OCI-LY7 (cell line): ENCODE results near the gene WDR87. TPM values are rescaled to one million over a fixed set of nuclear protein-coding genes. Genes with fewer than 3 reads are reported as not detected.

ENCODE experiments used
- BruUV-seq: library from RNA; stranded (reverse); fragments of 400-500 nt; replicated peaks from 2 replicates; lab custom pipeline; 2021; lab: Mats Ljungman, UMichigan
- CTCF ChIA-PET: fragments of 300-600 bp; sonication (Branson Sonifier 250); formaldehyde crosslinking; loops from one replicate; lab custom pipeline; 2022; ENCODE audit warnings: antibody characterized with exemption; ENCODE audit not compliant: unreplicated experiment; lab: Charles Lee
- POLR2A ChIA-PET: fragments of 300-600 bp; sonication (Branson Sonifier 250); formaldehyde crosslinking; loops from one replicate; lab custom pipeline; 2022; ENCODE audit warnings: antibody characterized with exemption; lab: Charles Lee
- DNase-seq: peaks from one replicate; pipeline ENCODE4 v3.0.0-alpha.2; 2015; ENCODE audit warnings: low spot score
- H2AFZ ChIP-seq: fragments of 200-600 bp; sonication (generic), shearing (Covaris generic); 2 replicates; pipeline ENCODE4 v1.6.1; 2014; ENCODE audit warnings: mild to moderate bottlenecking, antibody characterized with exemption, low read length, moderate library complexity
- H3K27ac ChIP-seq: fragments of 200-600 bp; sonication (generic); 2 replicates; pipeline ENCODE4 v1.5.1; 2014; ENCODE audit warnings: mixed run types, low read depth, mild to moderate bottlenecking, moderate library complexity, low read length, inconsistent platforms; ENCODE audit not compliant: poor library complexity, severe bottlenecking
- H3K36me3 ChIP-seq: fragments of 200-600 bp; sonication (generic); 2 replicates; pipeline ENCODE4 v1.6.1; 2014; ENCODE audit warnings: mild to moderate bottlenecking, antibody characterized with exemption, low read length, moderate library complexity, mixed read lengths; ENCODE audit not compliant: insufficient read depth
- H3K4me1 ChIP-seq: fragments of 200-600 bp; sonication (generic); 2 replicates; pipeline ENCODE4 v1.5.1; 2014; ENCODE audit warnings: mild to moderate bottlenecking, low read length; ENCODE audit not compliant: insufficient read depth, poor library complexity, severe bottlenecking
- H3K4me2 ChIP-seq: fragments of 200-600 bp; sonication (generic); 2 replicates; pipeline ENCODE4 v1.6.1; 2014; ENCODE audit warnings: mild to moderate bottlenecking, low read length
- H3K4me3 ChIP-seq: fragments of 200-600 bp; sonication (generic); 2 replicates; pipeline ENCODE4 v1.5.1; 2014; ENCODE audit warnings: mild to moderate bottlenecking, low read depth, low read length; ENCODE audit not compliant: poor library complexity, severe bottlenecking
- H3K79me2 ChIP-seq: fragments of 200-600 bp; sonication (generic); 2 replicates; pipeline ENCODE4 v1.6.1; 2016; ENCODE audit warnings: low read depth, mild to moderate bottlenecking, low read length, moderate library complexity, mixed read lengths; ENCODE audit not compliant: insufficient read depth
- H3K9me2 ChIP-seq: fragments of 200-600 bp; sonication (generic); 2 replicates; pipeline ENCODE4 v1.6.1; 2016; ENCODE audit warnings: mild to moderate bottlenecking, low read length, mixed read lengths; ENCODE audit not compliant: insufficient read depth
- H3K9me3 ChIP-seq: fragments of 200-600 bp; sonication (generic); 2 replicates; pipeline ENCODE4 v1.6.1; 2014; ENCODE audit warnings: mild to moderate bottlenecking, mixed run types, low read length, mixed read lengths
- H4K20me1 ChIP-seq: fragments of 200-600 bp; sonication (generic); 2 replicates; pipeline ENCODE4 v1.6.1; 2014; ENCODE audit warnings: mild to moderate bottlenecking, antibody characterized with exemption, low read length, moderate library complexity, mixed read lengths; ENCODE audit not compliant: insufficient read depth
- CTCF ChIP-seq: fragments of 200-600 bp; sonication (generic); conservative IDR thresholded peaks from 2 replicates; pipeline ENCODE4 v1.5.1; 2014; ENCODE audit warnings: mild to moderate bottlenecking, antibody characterized with exemption, low read length, moderate library complexity, mixed read lengths
- EZH2phosphoT487 ChIP-seq: fragments of 200-600 bp; sonication (generic); IDR thresholded peaks from 2 replicates; pipeline ENCODE4 v1.6.1; 2018; ENCODE audit warnings: low read depth, borderline replicate concordance, mild to moderate bottlenecking, mixed run types, antibody characterized with exemption, low read length, moderate library complexity, mixed read lengths
- intact Hi-C: fragments of 100-400 bp; cut with micrococcal nuclease; formaldehyde crosslinking; loops from one replicate; pipeline ENCODE4 v1.10.0; 2022; ENCODE audit not compliant: unreplicated experiment
- total RNA-seq, 2 experiments: library from RNA; depleted of rRNA in 1 of 2; stranded (reverse); fragments of >200 nt in 1 of 2; shearing (Covaris generic) in 1 of 2; gene quantifications; 2 replicates each; pipeline ENCODE4 v1.2.3, GENCODE V29; 2014 to 2022

Gene WDR87
- total RNA-seq, 2 experiments from 2014 or later: 0.08 TPM; not detected in 1

GRCh38 chr19:37950471-37951175, 44.2 kb upstream of the WDR87 start:
- Histone ChIP-seq H3K9me3 (no peaks in the 10 kb centered on the region), H3K9me2 (no peaks in the 10 kb centered on the region), H3K4me1 (peaks cover 38% of the 10 kb centered on the region), H4K20me1 (no peaks in the 10 kb centered on the region), H3K79me2 (peaks cover 23% of the 10 kb centered on the region; the same call in 1 of the 2 replicates), H3K4me3 (no peak overlapping the region), H3K4me2 (peak overlapping the region; percentile 18), H2AFZ (no peak overlapping the region), H3K27ac (peak overlapping the region; percentile 3), H3K36me3 (peaks cover 5% of the 10 kb centered on the region; the same call in 1 of the 2 replicates)
- no TSS peak for BruUV-seq
- POLR2A ChIA-PET: interaction anchor here (0.6 to 1.6 kb wide), 4 partner anchors 10 to 27 kb away, joined by 3 to 10 read pairs (median 4); no protein-coding TSS in a partner anchor
- intact Hi-C loops: no loop called here
- CTCF ChIA-PET: interaction anchor here (0.6 kb wide), 1 partner anchor 30 kb away, joined by 3 read pairs; no protein-coding TSS in a partner anchor
- no peak for DNase-seq
- TF ChIP-seq EZH2phosphoT487 (no peak), CTCF (no peak)

GRCh38 chr19:37948362-37948761, 42.0 kb upstream of the WDR87 start:
- Histone ChIP-seq H3K4me1 (peaks cover 22% of the 10 kb centered on the region), H3K36me3 (peaks cover 8% of the 10 kb centered on the region; the same call in 1 of the 2 replicates), H3K9me3 (no peaks in the 10 kb centered on the region), H3K27ac (no peak overlapping the region), H3K4me3 (no peak overlapping the region), H2AFZ (no peak overlapping the region), H3K9me2 (no peaks in the 10 kb centered on the region), H3K4me2 (no peak overlapping the region), H4K20me1 (no peaks in the 10 kb centered on the region), H3K79me2 (peaks cover 10% of the 10 kb centered on the region; the same call in 1 of the 2 replicates)
- no TSS peak for BruUV-seq
- ChIA-PET CTCF (no interaction called here), POLR2A (no interaction called here)
- TF ChIP-seq EZH2phosphoT487 (no peak), CTCF (no peak)
- intact Hi-C loops: no loop called here
- no peak for DNase-seq

- BruUV-seq: no TSS peak
- H3K79me2 ChIP-seq: peaks cover 10% of the 10 kb centered on the region; the same call in 1 of the 2 replicates
- H3K9me2 ChIP-seq: no peaks in the 10 kb centered on the region
- peaks cover 21% of the 10 kb centered on the region for H3K4me1 ChIP-seq
- ChIA-PET POLR2A (no interaction called here), CTCF (no interaction called here)
- DNase-seq: no peak
- no peak overlapping the region for H2AFZ ChIP-seq
- TF ChIP-seq EZH2phosphoT487: no peak
- no peak for TF ChIP-seq CTCF
- H3K4me3 ChIP-seq: no peak overlapping the region
- peaks cover 11% of the 10 kb centered on the region; the same call in 1 of the 2 replicates for H3K36me3 ChIP-seq
- H3K4me2 ChIP-seq: no peak overlapping the region
- no peaks in the 10 kb centered on the region for H4K20me1 ChIP-seq
- intact Hi-C loops: no loop called here
- no peaks in the 10 kb centered on the region for H3K9me3 ChIP-seq
- H3K27ac ChIP-seq: no peak overlapping the region
Measured at GRCh38 chr19:37947778-37948177, 41.4 kb upstream of the WDR87 start.
